CD1c-positive myeloid dendritic cell (primary cell): Measurements from ENCODE around the gene PCCA.
"Not testable (repeated sequence)": the region's sequence is repeated elsewhere in the genome, so short reads cannot be mapped to it uniquely, and the experiment has no call there.

Experiments used
- DNase-seq: peaks from one replicate; pipeline ENCODE4 v3.0.0-alpha.2; 2016; ENCODE audit errors: extremely low spot score

Gene PCCA

GRCh38 chr13:100362781-100363180 is 273.9 kb downstream of the PCCA start:
- no peak for DNase-seq

DNA sequence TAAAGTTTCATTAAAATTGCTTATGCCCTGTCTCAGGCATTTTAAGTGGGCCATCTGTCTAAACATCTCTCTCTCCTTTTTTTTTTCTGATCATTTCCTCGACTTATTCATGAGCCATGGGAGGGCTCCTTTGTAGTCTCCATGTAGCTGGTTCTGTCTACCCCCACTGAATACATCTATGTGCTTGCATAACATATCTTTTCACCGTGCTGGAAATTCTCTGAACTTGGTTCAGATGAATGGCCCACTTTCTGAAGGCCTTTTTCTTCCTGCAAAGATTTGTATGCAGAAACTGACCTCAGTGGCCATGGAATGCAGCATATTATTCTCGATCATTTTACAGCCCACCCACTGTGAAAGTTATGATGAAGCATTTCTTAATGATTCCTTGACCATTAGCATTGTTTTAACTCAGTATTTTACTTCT is 274.4 kb downstream of the PCCA start:
- no peak for DNase-seq

DNA sequence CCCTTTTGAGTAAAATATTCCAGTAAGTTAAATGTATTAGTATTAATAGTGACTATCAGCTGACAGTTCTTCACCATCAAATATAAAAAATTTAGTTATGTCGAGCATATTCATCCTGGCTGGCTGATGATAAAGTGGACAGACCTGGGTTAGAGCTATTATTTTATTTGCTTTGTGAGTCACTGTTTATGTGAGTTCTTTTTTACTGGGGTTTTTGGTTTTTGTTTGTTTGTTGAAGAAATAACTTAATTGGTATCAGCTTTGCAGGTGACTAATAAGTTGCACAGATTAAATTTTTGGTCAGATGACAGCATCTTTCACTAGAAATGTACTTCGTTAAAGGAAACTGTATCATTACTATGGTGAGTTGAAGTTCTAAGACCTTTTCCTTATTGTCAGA is 275.0 kb downstream of the PCCA start:
- no peak for DNase-seq

DNA sequence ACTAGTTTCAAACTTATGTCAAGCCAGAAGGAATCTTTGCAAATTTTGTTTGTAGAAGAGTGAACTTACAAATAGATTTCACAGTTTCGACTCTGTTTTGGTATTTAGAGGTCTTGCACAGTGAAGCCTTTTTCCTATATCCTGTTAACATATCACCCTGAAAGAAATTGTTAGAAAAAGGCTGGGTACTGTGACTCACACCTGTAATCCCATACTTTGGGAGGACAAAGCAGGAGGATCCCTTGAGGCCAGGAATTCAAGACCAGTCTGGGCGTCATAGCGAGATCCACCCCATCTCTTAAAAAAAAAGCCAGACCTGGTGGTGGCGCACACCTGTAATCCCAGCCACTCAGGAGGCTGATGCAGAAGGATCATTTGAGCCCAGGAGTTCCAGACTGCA is 275.7 kb downstream of the PCCA start:
- DNase-seq: no peak

GRCh38 chr13:100365680-100366079 is 276.8 kb downstream of the PCCA start:
- no peak for DNase-seq

GRCh38 chr13:100378533-100378932 is 289.6 kb downstream of the PCCA start:
- no peak for DNase-seq

DNA sequence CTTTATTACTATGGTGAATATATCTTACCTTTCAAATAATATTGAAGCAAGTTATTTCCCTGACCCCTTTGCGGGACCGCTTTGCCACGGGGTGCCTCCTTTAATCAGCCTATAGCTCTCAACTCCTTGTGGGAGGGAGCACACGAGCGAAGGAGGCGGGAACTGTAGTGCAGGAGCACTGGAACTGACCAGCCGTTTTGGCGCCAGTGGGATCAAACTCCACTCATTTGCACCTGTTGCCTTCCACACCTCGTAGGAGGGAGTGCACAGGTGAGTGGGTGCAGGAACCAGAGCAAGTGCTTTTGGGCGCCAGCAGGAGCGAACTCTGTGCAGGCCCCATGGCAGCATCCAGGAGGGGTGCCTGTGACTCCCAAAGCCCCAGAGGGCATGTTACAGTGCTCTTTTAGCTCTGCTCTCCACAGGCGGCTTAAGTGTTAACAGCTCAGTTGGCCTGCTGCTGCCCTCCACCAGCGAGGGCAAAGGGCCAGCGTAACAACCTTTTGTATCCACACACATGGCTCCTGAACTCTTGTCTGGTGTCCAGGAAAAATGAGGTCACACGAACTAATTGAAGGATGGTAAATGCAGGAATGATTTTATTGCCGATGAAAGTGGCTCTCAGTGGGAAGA is 292.8 kb downstream of the PCCA start:
- DNase-seq: no peak

DNA sequence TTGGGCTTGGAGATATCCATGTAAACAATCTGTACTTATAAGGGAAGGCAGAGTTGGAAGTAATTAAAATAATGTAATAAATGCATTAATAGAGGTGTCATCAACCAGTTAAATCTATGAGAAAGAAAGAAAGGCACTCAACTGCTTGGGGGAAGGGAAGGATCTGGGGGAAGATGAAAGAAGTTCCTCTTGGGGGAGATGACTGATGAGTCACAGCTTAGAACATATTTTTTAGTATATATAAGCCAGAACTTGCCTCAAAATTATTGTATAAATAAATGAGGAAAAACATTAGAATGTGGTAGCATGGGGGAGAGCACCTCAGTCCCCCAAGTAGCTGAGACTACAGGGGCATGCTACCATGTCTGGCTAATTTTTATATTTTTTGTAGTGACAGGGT is 293.9 kb downstream of the PCCA start:
- peak; percentile 30 for DNase-seq

DNA sequence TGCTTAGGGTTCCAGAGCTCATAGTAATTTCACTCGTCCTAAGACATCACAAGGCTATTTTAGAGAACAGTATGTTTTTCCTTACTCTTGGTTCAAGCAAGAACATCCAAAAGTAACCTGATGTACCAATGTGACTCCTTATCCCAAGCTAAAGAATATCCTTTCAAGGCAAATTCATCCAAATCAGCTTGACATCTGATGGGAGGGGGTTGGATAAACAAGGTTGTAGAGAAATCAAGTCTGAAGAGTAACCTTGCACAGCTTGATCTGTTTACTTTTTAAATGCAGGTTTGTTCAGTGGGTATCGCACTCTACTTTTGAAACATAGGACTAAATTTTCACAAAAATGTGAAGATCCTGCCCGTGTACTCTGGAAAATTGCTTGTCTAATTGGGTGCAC is 298.5 kb downstream of the PCCA start:
- DNase-seq: no peak

- DNase-seq: not testable (repeated sequence)
These were observed 299.3 kb downstream of the PCCA start for GRCh38 chr13:100388150-100388549.

- DNase-seq: no peak
These were observed 300.0 kb downstream of the PCCA start for GRCh38 chr13:100388923-100389322.

DNA sequence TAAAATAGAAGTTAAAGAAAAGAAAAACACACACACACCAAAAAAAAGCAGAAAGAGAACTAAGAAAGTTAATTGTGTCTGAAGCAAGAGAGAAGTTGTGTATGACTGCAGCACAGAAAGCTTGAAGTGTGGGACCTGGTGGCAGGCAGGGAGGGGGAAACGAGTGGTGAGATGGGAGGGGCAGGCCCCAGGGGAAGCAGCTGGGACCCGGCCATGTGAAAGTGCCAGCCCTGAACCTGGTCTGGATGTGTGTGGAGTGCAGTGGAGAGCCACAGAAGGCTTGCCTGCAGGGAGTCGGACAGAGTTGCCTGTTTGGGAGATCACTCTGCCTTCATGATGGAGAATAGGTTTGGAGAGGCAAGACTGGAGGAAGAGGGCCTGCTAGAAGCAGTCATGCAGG is 300.7 kb downstream of the PCCA start:
- DNase-seq: no peak

- DNase-seq: peak; percentile 91
These were observed 304.1 kb downstream of the PCCA start for GRCh38 chr13:100392709-100393630.

DNA sequence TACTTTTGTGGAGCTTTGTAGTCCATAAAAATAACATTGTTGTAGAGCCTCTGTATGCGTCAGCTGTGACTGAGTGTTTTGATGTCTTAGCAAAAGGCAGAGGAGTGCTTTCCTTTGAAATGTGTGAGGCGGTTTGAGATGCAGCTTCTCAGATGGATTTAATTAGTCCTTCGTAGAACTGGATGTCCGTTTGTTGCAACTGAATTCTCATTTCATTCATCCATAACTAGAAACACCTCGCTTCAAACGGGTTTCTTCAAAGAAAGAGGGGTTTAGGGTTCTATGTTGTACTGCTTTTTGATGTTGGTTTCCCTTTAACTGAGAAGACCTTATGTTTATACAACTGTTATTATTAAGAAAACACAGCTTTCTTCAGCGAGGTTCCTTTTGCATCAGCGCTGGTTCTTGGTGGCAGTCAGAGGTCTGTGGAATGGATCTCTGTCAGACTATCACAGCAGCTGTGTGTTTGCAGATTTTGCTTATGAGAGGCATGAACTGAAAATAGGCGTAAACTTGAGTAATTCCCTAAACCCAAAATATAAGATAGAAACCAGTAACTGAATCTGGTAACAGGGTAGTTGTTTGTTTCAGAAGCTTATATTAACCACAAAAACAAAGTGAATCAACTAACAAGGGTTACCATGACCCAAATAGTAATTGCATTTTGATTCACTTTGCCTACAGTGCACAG is 305.3 kb downstream of the PCCA start:
- no peak for DNase-seq

DNA sequence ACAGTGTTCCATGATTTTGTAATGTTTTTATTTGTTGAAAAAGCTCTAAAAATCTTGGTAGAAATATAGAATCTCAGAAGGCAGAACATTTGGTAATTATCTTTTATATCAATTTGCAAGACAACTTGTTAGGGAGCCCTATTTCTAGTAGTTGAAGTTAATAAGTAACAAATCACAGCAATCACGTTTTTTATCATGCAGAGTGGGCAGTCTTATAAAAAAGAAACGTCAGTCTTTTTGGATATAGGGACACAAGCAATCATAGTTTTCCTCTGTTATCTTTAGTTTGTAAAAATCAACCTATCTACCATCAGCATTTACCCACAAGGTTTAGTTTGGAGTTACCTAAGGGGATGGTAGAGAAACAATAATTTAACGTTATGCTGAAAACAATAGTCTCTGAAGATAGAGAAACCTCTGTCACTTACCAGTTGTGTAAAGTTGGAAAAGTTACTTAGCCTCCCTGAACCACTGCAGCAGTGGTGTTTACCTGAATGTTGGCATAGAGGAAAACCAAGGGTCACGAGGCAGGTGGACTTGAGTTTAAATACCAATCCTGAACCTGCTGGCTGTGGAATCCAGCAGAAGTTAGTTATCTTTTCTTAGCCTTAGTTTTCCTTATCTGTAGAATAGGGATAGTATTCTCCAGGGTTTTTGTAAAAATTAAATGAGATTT is 306.9 kb downstream of the PCCA start:
- no peak for DNase-seq

GRCh38 chr13:100396776-100397175 is 307.9 kb downstream of the PCCA start:
- DNase-seq: no peak

GRCh38 chr13:100397627-100398026 is 308.7 kb downstream of the PCCA start:
- no peak for DNase-seq

- no peak for DNase-seq
These were observed 309.5 kb downstream of the PCCA start for GRCh38 chr13:100398360-100398759.

- DNase-seq: no peak
These were observed 310.6 kb downstream of the PCCA start for GRCh38 chr13:100399455-100399854.

DNA sequence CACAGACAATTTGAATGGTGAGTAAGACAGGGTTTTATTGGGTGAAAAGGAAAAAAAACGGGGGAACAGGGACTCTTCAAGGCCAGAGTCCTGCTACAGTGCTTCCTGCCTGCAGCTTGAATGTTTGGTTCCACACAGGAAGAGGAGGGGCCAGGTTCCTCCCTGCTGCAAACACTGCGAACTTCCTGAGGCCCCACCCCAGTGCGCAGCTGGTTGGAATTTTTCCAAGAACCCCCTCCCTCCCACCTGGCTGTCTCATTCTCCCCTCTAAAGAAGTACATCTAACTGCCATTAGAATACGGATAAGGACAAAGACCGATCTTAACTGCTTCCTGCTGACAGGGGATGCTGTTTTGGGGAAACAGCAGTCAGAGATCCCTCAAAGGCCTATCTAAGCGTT is 314.8 kb downstream of the PCCA start:
- no peak for DNase-seq

DNA sequence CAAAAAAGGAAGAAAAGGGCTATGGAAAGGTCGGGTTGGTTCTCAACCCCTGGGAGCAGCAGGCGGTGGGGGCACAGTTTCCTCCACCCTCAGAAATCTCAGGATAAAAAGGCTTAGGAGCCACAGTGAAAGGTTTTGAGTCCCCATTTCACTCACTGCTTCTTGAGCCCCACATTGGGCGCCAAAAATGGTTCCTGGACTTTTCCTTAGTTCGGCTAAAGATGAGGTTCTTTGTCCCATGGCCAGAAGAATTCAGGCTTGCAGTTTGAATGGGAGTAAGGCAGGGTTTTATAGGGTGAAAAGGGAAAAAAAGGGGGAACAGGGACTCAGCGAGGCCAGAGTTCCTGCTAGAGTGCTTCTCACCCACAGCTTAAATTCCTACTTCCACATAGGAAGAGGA is 320.2 kb downstream of the PCCA start:
- DNase-seq: no peak

DNA sequence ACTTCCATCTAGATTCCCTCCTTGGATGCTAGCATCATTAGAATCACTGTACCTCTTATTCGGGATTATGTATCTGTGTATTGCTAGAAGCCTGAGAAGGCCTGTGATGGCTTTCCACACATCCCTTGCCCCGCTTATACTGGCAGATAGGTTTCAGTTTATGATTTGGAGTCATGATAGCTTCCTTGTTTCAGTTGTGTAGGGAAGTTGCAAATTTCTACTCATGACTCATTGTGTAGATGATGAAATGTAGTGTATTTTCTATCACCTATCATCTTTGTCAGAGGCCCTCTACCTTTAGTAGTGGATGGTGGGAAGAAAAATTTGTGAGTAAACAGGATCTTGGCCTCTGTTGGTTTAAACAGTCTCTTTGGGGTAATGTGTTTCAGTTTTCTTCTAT is 334.5 kb downstream of the PCCA start:
- DNase-seq: peak; percentile 70
